Ovary (tissue), 3 donors: Measurements from ENCODE around the gene LDB2.

Experiments used
- EP300 ChIP-seq: sonication (generic); formaldehyde crosslinking; IDR thresholded peaks from one replicate; pipeline ENCODE4 v1.6.1; 2017; ENCODE audit warnings: antibody characterized with exemption
- TF ChIP-seq, protein P1 (sequence below), 3 donors: fragments of 450-650 bp in 2 of 3; fragments of 200-600 bp in 1 of 3; IDR thresholded peaks; one replicate each; pipeline versions ENCODE4 v1.5.1 to v1.8.0; 2016 to 2022; ENCODE audit warnings: antibody characterized with exemption in 3 of 3, mild to moderate bottlenecking in 1 of 3
- donor health status: DM: no; HTN: no; CAD: no.

GRCh38 chr4:16772366-16772850 is 126.0 kb downstream of the LDB2 start:
- TF ChIP-seq, protein P1, sequence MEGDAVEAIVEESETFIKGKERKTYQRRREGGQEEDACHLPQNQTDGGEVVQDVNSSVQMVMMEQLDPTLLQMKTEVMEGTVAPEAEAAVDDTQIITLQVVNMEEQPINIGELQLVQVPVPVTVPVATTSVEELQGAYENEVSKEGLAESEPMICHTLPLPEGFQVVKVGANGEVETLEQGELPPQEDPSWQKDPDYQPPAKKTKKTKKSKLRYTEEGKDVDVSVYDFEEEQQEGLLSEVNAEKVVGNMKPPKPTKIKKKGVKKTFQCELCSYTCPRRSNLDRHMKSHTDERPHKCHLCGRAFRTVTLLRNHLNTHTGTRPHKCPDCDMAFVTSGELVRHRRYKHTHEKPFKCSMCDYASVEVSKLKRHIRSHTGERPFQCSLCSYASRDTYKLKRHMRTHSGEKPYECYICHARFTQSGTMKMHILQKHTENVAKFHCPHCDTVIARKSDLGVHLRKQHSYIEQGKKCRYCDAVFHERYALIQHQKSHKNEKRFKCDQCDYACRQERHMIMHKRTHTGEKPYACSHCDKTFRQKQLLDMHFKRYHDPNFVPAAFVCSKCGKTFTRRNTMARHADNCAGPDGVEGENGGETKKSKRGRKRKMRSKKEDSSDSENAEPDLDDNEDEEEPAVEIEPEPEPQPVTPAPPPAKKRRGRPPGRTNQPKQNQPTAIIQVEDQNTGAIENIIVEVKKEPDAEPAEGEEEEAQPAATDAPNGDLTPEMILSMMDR (IDR thresholded peaks at IDR 0.05), result no peak
- TF ChIP-seq EP300, result no peak
